ENCODE results near the gene PLXDC1.
A peak's percentile ranks its signal among the peaks of the same experiment; 100 is the strongest.

The PLXDC1 gene

GRCh38 chr17:39151150-39151942 lies at the start of gene PLXDC1:
TSS of gene PLXDC1 (minus strand) at chr17:39151637. CDS start at chr17:39151437, 200 bp downstream.
- no peak for DNase-seq (ENCODE audit: low read depth, low spot score)

DNA sequence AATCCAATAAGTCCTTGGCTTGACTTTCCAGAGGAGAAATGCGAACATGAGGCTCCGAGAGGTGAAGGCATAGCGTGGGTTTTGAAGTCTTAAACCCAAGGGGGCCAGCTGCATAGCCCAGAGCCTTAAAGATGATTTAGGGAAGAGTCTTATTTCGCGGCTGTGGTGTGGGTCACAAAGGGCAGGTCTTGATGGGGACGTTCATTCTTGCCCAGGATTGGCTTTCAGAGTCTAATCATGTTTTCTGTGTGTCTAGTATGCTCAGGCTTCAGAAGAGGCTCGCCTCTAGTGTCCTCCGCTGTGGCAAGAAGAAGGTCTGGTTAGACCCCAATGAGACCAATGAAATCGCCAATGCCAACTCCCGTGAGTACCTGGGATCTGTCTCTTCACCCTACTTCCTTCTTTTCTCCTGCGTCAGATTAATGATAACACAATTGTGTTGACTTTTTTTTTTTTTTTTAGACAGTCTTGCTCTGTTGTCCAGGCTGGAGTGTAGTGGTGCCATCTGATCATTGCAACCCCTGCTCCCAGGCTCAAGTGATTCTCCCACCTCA lies 49.6 kb upstream of the PLXDC1 start:
- DNase-seq (ENCODE audit: low read depth, low spot score): no peak

DNA sequence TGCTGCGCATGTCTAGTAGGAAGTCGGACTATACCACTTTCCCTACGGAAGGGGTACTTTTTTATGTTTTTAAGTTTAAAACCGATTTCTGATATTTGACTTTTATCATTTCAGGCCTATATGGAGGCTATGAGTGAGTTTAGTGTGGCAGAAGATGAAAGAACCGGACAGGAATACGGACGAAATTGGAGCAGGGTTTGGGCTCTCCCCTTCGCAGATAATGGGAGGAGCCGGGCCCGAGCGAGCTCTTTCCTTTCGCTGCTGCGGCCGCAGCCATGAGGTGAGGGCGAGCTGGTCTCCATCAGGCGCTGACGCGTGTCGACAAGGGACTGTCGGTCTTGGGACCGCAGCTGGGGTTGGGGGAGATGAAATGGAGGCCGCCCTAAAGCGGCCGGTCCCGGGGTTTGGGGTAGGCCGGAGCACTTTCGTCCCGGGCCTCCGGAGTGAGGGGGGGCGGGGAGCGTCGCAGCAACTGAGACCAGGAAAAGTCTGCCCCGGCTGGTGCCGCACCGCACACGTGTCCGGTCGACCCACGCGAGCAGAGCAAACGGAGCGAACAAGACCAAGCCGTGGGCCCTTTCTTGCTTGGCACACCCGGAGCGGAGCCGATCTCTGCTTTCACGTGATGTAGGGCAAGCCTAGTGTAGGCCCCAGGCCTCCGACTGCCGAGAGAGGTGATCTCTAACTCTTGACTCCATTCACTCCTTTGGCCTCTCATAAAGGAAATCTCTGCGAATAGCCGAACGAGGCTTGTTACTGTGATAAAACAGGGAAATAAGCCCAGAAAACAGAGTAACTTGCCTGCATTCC lies 48.8 kb upstream of the PLXDC1 start, which contains the start of gene RPL19:
RPL19 (plus strand) TSS at position 214 of the 810 bp plus-strand sequence; CDS start at position 276, 62 bp downstream.
- peak; percentile 52 for DNase-seq (ENCODE audit: low read depth, low spot score)

GRCh38 chr17:39199820-39200069 lies 48.3 kb upstream of the PLXDC1 start:
- peak; percentile 81 for DNase-seq (ENCODE audit: low read depth, low spot score)

- DNase-seq (ENCODE audit: low read depth, low spot score): no peak
Measured at GRCh38 chr17:39198186-39198566, 46.7 kb upstream of the PLXDC1 start.

DNA sequence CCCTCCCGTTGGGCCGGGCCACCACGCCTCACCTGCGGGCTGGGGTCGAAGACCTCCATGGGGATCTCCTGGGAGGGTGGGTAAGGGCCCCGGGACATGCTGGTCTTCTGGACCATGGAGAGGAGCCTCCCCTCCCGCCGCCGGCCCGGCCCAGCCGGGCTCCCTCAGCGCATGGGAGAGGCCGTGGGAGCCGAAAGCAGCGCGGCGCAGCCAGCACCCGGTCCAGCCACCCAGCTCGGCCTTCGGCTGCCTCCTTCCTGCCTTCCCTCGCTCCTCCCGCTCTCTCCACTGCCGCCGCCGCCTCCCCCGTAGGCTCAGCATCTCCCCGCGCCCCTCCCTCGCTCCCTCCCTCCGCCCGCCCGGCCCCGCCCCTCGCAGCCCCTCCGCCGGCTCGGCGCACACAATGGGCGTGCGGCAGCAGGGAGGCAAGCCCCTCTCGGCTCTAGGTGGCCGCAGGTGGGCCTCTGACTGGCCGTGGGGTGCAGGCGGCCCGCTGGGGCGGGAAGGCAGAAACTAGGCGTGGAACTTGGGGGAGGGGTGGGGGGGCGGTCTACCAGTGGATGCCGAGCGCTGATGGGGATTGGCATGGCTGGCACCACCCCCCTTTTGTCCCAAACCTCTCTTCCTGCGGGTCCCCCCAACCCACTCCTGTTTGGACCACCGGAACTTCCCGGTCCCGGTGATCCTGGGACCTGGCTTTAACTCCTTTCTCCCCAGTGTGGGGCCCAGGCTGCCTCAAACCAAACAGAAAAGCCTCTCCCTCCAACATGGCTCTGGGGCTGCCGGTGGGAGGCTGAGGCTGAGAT lies 46.1 kb upstream of the PLXDC1 start, which contains the start of gene CACNB1:
CACNB1 (minus strand) TSS at position 290 of the 806 bp plus-strand sequence; CDS start at position 116, 174 bp downstream.
- peak; percentile 32 for DNase-seq (ENCODE audit: low read depth, low spot score)

- DNase-seq (ENCODE audit: low read depth, low spot score): no peak
Measured at GRCh38 chr17:39196808-39197291, 45.4 kb upstream of the PLXDC1 start.

DNA sequence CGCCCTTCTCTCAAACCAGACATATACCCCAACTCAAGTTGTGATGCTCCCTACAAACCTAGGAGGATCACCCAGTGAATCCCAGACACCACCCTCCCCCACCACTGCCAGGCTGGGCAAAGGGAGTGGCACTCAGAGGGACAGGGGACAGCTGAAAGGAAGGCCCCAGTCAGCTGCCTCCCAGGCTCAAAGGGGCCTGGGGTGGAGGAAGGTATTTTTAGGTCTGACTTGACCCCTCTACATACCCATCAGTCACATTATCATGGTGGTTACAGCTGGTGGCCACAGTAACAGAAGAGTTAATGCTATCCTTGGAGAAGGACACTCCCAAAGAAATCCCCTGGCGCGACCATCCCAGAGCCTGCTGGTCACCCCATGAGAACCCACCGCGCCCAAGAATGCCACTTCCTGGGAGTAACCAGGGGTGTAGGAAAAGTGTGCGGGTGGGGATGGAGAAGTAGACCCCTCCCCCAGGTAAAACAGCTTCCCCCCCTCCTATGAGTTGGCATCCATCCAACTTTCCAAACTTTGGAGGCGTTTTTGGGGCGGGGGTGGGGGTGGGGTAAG lies 44.9 kb upstream of the PLXDC1 start:
- DNase-seq (ENCODE audit: low read depth, low spot score): no peak

GRCh38 chr17:39195568-39196160 lies 44.2 kb upstream of the PLXDC1 start:
- no peak for DNase-seq (ENCODE audit: low read depth, low spot score)

DNA sequence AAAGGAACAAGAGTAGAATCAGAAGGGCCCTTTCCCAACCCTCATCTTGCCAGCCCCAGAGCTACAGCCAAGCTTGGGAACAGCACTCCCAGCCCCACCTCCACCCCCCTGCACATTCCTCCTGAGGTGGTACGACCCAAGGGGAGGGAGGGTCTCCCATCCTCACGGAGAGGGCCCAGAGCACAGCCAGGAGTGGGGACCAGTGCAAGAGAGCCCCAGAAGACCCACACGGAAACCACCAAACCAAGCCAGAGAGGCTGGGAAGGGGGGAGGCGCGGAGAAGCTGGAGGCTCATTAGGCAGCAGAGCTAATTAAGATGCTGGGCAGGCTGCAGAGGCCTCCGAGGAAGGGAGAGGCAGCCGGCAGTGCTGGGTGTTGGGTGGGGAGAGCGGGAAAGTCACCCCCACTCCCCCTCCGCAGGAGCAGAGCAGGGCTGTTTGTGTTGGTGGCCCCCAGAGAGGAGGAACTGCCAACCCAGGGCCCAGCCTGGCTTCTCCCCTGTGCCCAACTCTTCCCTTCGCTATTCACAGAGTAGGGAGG lies 43.6 kb upstream of the PLXDC1 start:
- DNase-seq (ENCODE audit: low read depth, low spot score): no peak

GRCh38 chr17:39194089-39194984 lies 42.9 kb upstream of the PLXDC1 start:
- DNase-seq (ENCODE audit: low read depth, low spot score): no peak

- DNase-seq (ENCODE audit: low read depth, low spot score): no peak
Measured at GRCh38 chr17:39193346-39193745, 41.9 kb upstream of the PLXDC1 start.

GRCh38 chr17:39192901-39193300 lies 41.5 kb upstream of the PLXDC1 start:
- DNase-seq (ENCODE audit: low read depth, low spot score): no peak

- DNase-seq (ENCODE audit: low read depth, low spot score): no peak
Measured at GRCh38 chr17:39191750-39192510, 40.5 kb upstream of the PLXDC1 start.

GRCh38 chr17:39187152-39187830 lies 35.9 kb upstream of the PLXDC1 start:
- no peak for DNase-seq (ENCODE audit: low read depth, low spot score)

GRCh38 chr17:39186481-39187002 lies 35.1 kb upstream of the PLXDC1 start:
- DNase-seq (ENCODE audit: low read depth, low spot score): no peak

DNA sequence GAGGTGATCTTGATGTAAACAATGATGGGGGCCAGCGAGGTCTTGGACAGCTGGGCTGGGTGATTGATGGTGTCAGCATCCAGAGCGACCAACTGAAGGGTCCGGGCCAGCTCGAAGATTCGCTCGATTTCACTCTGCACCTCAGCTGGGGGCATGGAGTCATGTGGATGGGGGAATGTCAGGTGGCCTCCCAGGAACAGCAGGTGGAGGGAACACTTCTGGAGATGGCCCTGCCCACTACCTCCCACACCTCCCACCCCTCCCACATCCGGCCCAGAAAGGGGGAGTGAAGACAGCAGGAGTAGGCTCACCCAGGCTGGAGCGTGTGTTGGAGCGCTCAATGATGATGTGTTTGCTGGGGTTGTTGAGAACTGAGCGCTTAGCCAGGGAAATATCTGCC lies 32.3 kb upstream of the PLXDC1 start:
- DNase-seq (ENCODE audit: low read depth, low spot score): no peak

DNA sequence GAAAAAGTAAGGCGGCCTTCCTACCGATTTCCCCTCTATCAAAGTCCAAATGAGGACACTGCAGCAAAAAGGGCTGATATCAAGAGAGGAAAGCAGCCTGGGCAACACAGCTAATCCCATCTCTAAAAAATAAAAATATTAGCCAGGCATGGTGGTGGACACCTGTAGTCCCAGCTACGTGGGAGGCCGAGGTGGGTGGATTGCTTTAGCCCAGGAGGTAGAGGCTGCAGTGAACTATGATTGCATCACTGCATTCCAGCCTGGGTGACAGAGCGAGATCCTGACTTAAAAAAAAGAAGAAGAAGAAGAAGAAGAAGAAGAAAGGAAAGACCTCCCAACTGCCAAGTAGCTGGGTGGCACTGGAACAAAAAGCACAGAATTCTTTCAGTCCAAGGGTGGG lies 31.6 kb upstream of the PLXDC1 start:
- no peak for DNase-seq (ENCODE audit: low read depth, low spot score)

All from activated naive CD8-positive, alpha-beta T cell treated with anti-CD3 and anti-CD28 coated beads, Interleukin-2, amount 50 U/mL, for 16 hours (primary cell).